Endothelial cell (in vitro differentiated cells): ENCODE results near the gene NPFFR1. TPM values are rescaled to one million over a fixed set of nuclear protein-coding genes. Genes with fewer than 3 reads are reported as not detected.

Source experiments
- DNase-seq: peaks from one replicate; pipeline ENCODE4 v3.0.0; 2021; ENCODE audit warnings: low spot score
- H3K27ac Mint-ChIP-seq: one replicate; pipeline ENCODE4 v1.8.0; 2021; ENCODE audit warnings: mixed read lengths, inconsistent platforms; ENCODE audit not compliant: unreplicated experiment
- H3K27me3 Mint-ChIP-seq: one replicate; pipeline ENCODE4 v1.8.0; 2021; ENCODE audit warnings: mild to moderate bottlenecking, moderate library complexity, mixed read lengths, inconsistent platforms; ENCODE audit not compliant: unreplicated experiment
- H3K36me3 Mint-ChIP-seq: one replicate; pipeline ENCODE4 v1.8.0; 2021; ENCODE audit warnings: mild to moderate bottlenecking, low read depth, mixed read lengths, inconsistent platforms; ENCODE audit not compliant: unreplicated experiment
- H3K4me1 Mint-ChIP-seq: one replicate; pipeline ENCODE4 v1.8.0; 2021; ENCODE audit warnings: mild to moderate bottlenecking, mixed read lengths, inconsistent platforms; ENCODE audit not compliant: unreplicated experiment
- H3K4me3 Mint-ChIP-seq: one replicate; pipeline ENCODE4 v1.8.0; 2021; ENCODE audit warnings: mild to moderate bottlenecking, mixed read lengths, inconsistent platforms; ENCODE audit not compliant: unreplicated experiment
- H3K9me3 Mint-ChIP-seq: one replicate; pipeline ENCODE4 v1.8.0; 2021; ENCODE audit warnings: mixed read lengths, inconsistent platforms; ENCODE audit not compliant: unreplicated experiment
- total RNA-seq: library from RNA; stranded (reverse); fragmentation: NEBNext Ultra II Directional; extraction: Animal tissue kit (Norgen Biotek cat#: 25700); gene quantifications from one replicate; pipeline ENCODE4 v1.2.1, GENCODE V29; 2021; ENCODE audit not compliant: unreplicated experiment
- TF ChIP-seq, protein P1 (sequence below): fragments of 200-600 bp; sonication (generic); IDR thresholded peaks from one replicate; pipeline ENCODE4 v1.5.0; 2021; ENCODE audit warnings: antibody characterized with exemption; ENCODE audit not compliant: unreplicated experiment

The NPFFR1 gene
- total RNA-seq, 1 donor from 2014 or later = not detected

- H3K4me1 Mint-ChIP-seq = peaks cover 3% of the 10 kb centered on the region
- no peaks in the 10 kb centered on the region for H3K36me3 Mint-ChIP-seq
- no peak overlapping the region for H3K27ac Mint-ChIP-seq
- H3K9me3 Mint-ChIP-seq = no peaks in the 10 kb centered on the region
- H3K4me3 Mint-ChIP-seq = no peak overlapping the region
- TF ChIP-seq, protein P1, sequence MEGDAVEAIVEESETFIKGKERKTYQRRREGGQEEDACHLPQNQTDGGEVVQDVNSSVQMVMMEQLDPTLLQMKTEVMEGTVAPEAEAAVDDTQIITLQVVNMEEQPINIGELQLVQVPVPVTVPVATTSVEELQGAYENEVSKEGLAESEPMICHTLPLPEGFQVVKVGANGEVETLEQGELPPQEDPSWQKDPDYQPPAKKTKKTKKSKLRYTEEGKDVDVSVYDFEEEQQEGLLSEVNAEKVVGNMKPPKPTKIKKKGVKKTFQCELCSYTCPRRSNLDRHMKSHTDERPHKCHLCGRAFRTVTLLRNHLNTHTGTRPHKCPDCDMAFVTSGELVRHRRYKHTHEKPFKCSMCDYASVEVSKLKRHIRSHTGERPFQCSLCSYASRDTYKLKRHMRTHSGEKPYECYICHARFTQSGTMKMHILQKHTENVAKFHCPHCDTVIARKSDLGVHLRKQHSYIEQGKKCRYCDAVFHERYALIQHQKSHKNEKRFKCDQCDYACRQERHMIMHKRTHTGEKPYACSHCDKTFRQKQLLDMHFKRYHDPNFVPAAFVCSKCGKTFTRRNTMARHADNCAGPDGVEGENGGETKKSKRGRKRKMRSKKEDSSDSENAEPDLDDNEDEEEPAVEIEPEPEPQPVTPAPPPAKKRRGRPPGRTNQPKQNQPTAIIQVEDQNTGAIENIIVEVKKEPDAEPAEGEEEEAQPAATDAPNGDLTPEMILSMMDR = no peak
- peaks cover 1% of the 10 kb centered on the region for H3K27me3 Mint-ChIP-seq
- no peak for DNase-seq
Observed at GRCh38 chr10:70303730-70304129, 19.9 kb upstream of the NPFFR1 start.

DNA sequence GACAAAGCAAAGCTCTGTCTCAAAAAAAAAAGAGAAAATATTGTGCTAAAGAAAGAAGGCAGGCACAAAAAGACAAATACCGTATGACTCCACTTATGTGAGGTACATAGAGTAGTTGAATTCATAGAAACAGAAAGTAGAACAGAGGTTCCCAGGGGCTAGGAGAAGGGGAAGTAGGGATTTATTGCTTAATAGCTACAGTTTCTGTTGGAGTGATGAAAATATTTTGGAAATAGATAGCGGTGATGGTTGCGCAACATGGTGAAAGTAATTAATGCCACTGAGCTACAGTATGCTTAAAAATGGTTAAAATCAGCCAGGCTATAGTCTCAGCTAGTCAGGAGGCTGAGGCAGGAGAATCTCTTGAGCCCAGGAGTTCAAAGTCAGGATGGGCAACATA, 18.5 kb upstream of the NPFFR1 start:
- Mint-ChIP-seq H3K27ac (no peak overlapping the region), H3K27me3 (peaks cover 1% of the 10 kb centered on the region), H3K4me3 (no peak overlapping the region), H3K36me3 (no peaks in the 10 kb centered on the region), H3K4me1 (peaks cover under 1% of the 10 kb centered on the region), H3K9me3 (no peaks in the 10 kb centered on the region)
- TF ChIP-seq, protein P1 = no peak
- DNase-seq = no peak

DNA sequence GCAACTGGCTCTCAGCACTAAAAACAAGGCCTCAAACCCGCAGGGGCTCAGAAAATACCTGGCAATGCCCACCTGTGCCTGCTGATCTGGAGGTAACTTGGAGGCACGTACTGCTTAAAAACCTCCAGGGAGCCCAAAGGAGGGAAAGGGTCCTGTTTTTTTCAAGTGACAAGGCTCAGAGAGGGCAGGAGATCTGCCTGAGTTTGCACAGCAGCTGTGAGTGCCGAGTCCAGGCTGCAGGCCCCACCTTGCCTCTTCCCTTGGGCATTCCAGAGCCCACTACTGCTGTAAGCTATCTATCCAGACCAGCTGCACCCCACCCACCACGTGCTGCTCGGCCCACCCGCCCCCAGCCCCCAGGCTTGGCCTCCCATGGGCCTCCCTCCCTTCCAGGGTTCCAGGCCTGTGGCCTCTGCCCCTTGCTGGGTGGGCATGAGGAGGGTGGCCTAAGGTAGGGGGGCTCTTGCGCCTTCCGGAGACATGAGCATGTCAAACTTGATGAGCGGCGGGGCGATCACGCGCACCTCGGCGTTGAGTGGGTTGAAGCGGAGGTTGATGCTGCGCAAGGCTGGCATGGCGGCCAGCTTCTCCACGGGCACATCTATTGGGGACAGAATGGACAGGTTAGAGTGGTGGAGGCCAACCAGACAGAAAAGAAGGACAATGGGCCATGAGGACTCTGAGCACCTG, 17.2 kb upstream of the NPFFR1 start:
- TF ChIP-seq, protein P1 = no peak
- Mint-ChIP-seq H3K27me3 (peaks cover 1% of the 10 kb centered on the region), H3K36me3 (no peaks in the 10 kb centered on the region), H3K27ac (no peak overlapping the region), H3K9me3 (no peaks in the 10 kb centered on the region), H3K4me3 (no peak overlapping the region), H3K4me1 (no peaks in the 10 kb centered on the region)
- DNase-seq = no peak

DNA sequence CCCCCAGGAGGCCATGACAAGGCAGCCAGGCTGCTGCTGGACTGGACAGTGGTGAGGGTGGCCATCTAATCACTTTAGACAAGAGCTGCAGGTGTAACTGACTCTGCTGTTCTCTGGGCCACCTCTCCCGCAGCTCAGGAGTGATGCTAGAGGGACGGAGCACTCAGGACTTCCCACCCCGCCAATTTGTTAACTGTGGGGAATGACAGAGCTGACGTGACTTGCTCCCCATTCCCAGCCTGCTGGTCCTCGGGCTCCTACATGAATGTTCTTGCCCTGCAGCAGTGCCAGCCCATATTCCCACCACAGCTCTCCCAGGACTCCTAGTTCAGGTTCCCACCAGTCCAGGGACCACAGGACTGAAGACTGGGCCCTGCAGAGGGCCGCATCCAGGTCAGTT, 16.7 kb upstream of the NPFFR1 start:
- H3K4me3 Mint-ChIP-seq = no peak overlapping the region
- H3K9me3 Mint-ChIP-seq = no peaks in the 10 kb centered on the region
- H3K27me3 Mint-ChIP-seq = peaks cover 1% of the 10 kb centered on the region
- no peak for DNase-seq
- H3K27ac Mint-ChIP-seq = no peak overlapping the region
- no peaks in the 10 kb centered on the region for H3K4me1 Mint-ChIP-seq
- TF ChIP-seq, protein P1 = no peak
- H3K36me3 Mint-ChIP-seq = no peaks in the 10 kb centered on the region

GRCh38 chr10:70299876-70300275, 16.1 kb upstream of the NPFFR1 start:
- Mint-ChIP-seq H3K9me3 (no peaks in the 10 kb centered on the region), H3K4me1 (no peaks in the 10 kb centered on the region), H3K27ac (no peak overlapping the region), H3K27me3 (peaks cover 1% of the 10 kb centered on the region), H3K36me3 (no peaks in the 10 kb centered on the region), H3K4me3 (no peak overlapping the region)
- TF ChIP-seq, protein P1 = no peak
- no peak for DNase-seq
